Measurements from ENCODE around the gene ATAD3C.
"Not testable (repeated sequence)": the region's sequence is repeated elsewhere in the genome, so short reads cannot be mapped to it uniquely, and the experiment has no call there.

ATAD3C gene

DNA sequence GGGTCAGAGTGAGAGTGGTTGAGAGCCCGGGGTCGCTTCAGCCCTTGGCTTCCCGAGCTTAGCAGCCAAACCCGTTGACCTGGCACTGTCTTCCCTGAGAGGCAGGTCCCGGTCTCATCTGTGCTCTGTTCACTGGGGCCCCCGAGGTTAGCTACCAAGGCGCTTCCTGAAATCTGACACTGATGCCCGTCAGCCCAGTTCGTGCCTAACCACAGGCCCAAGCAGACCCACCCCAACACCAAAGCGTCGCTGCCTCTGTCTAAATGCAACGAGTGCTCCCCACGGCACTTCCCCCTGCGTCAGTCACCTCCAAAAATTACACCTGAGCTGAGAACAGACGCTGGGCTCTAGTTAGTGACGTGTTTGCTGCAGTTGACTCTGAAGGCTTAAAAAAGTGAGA is 64.9 kb downstream of the ATAD3C start:
- peaks cover 18 to 40% of the 10 kb centered on the region in 2 experiments for H3K36me3 ChIP-seq (ENCODE audit: control insufficient read depth in 1 of 2, insufficient read depth in 2 of 2, low read depth in 1 of 2, low read length in 2 of 2)
- H3K4me3 ChIP-seq (ENCODE audit: insufficient read depth in 1 of 2, low read depth in 1 of 2, low read length in 2 of 2); H2AK5ac ChIP-seq (ENCODE audit: low read length, severe bottlenecking); H3K4me2 ChIP-seq (ENCODE audit: low read length, poor library complexity, severe bottlenecking); H2BK12ac ChIP-seq (ENCODE audit: low read length in 2 of 2); H3K4me1 ChIP-seq (ENCODE audit: control insufficient read depth, insufficient read depth, low read depth, low read length); H3K4ac ChIP-seq (ENCODE audit: low read depth in 1 of 2, low read length in 2 of 2); H3K27me3 ChIP-seq (ENCODE audit: control insufficient read depth in 1 of 2, insufficient read depth in 1 of 2, low read length in 2 of 2); H3K18ac ChIP-seq (ENCODE audit: low read depth in 1 of 2, low read length in 2 of 2); H3K9me3 ChIP-seq (ENCODE audit: control insufficient read depth, low read length); H2BK15ac ChIP-seq (ENCODE audit: low read depth, poor library complexity, severe bottlenecking); H3K23ac ChIP-seq (ENCODE audit: low read length in 2 of 2); H2BK120ac ChIP-seq (ENCODE audit: low read depth, low read length); H4K8ac ChIP-seq (ENCODE audit: low read length); H3K14ac ChIP-seq (ENCODE audit: low read length in 2 of 2); H3K27ac ChIP-seq (ENCODE audit: low read length, poor library complexity, severe bottlenecking); DNase-seq; H2BK5ac ChIP-seq (ENCODE audit: low read depth, low read length, poor library complexity, severe bottlenecking); H4K91ac ChIP-seq (ENCODE audit: low read length); H2AFZ ChIP-seq (ENCODE audit: low read depth, low read length); H3K9ac ChIP-seq (ENCODE audit: low read length): not testable (repeated sequence)
- peaks cover 15% of the 10 kb centered on the region for H3K79me1 ChIP-seq (replicated peaks; ENCODE audit: low read length, poor library complexity, severe bottlenecking)
- 87% methylated on average over 10 of the region's 16 CpGs for WGBS

DNA sequence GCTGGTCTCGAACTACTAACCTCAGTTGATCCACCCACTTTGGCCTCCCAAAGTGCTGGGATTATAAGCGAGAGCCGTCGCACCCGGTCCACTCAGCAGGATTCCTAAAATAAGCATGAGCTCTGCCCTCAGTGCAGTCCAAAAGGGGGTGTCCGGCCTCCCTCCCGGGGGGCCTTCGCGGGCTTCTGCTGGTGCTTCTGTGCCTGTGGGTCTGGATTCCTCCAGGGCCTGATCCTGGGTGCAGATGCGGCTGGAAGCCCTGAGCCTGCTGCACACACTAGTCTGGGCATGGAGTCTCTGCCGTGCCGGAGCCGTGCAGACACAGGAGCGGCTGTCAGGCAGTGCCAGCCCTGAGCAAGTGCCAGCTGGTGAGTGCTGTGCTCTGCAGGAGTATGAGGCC is 67.4 kb downstream of the ATAD3C start:
- Histone ChIP-seq H3K79me1 (replicated peaks; ENCODE audit: low read length, poor library complexity, severe bottlenecking) (peaks cover 20% of the 10 kb centered on the region), H3K36me3 (ENCODE audit: control insufficient read depth in 1 of 2, insufficient read depth in 2 of 2, low read depth in 1 of 2, low read length in 2 of 2) (peaks cover 35 to 62% of the 10 kb centered on the region in 2 experiments)
- not testable (repeated sequence) for H3K14ac ChIP-seq (ENCODE audit: low read length in 2 of 2); H4K8ac ChIP-seq (ENCODE audit: low read length); H2AK5ac ChIP-seq (ENCODE audit: low read length, severe bottlenecking); H2BK12ac ChIP-seq (ENCODE audit: low read length in 2 of 2); H2BK15ac ChIP-seq (ENCODE audit: low read depth, poor library complexity, severe bottlenecking); H4K91ac ChIP-seq (ENCODE audit: low read length); H2AFZ ChIP-seq (ENCODE audit: low read depth, low read length); H3K9ac ChIP-seq (ENCODE audit: low read length); H3K9me3 ChIP-seq (ENCODE audit: control insufficient read depth, low read length); H2BK120ac ChIP-seq (ENCODE audit: low read depth, low read length); H3K23ac ChIP-seq (ENCODE audit: low read length in 2 of 2); H3K4ac ChIP-seq (ENCODE audit: low read depth in 1 of 2, low read length in 2 of 2); H3K4me2 ChIP-seq (ENCODE audit: low read length, poor library complexity, severe bottlenecking); H3K27me3 ChIP-seq (ENCODE audit: control insufficient read depth in 1 of 2, insufficient read depth in 1 of 2, low read length in 2 of 2); H3K4me3 ChIP-seq (ENCODE audit: insufficient read depth in 1 of 2, low read depth in 1 of 2, low read length in 2 of 2); H3K4me1 ChIP-seq (ENCODE audit: control insufficient read depth, insufficient read depth, low read depth, low read length); H3K18ac ChIP-seq (ENCODE audit: low read depth in 1 of 2, low read length in 2 of 2); H3K27ac ChIP-seq (ENCODE audit: low read length, poor library complexity, severe bottlenecking); DNase-seq; H2BK5ac ChIP-seq (ENCODE audit: low read depth, low read length, poor library complexity, severe bottlenecking)
- WGBS: 100% methylated on average over 9 of the region's 14 CpGs

DNA sequence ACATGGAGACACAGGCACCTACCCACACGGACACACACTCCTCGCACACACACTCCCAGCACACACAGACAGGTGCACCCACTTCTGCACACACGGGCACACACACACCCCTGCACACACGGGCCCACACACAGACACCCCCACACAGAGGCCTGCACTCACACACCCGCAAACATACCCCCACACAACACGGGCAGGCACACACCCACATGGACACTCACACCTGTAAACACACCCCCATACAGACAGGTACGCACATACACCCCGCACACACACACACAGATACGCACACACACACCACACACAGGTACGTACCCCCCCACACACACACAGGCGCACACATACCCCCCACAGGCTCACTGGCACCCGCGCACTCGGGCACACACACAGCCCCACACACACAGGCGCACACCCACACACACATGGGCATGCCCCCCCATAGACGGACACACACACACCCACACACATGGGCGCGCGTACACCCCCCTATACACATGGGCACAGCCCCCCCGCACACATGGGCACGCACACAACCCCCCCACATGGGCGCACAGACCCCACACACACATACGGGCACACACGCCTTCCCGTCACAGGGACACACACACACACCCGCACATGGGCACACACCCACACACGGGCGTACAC is 68.6 kb downstream of the ATAD3C start:
- Histone ChIP-seq H2AK5ac (ENCODE audit: low read length, severe bottlenecking) (no peak overlapping the region), H2BK12ac (ENCODE audit: low read length in 2 of 2) (no peak overlapping the region), H3K23ac (ENCODE audit: low read length in 2 of 2) (no peak overlapping the region), H4K8ac (ENCODE audit: low read length) (peak overlapping the region; percentile 69), H3K27me3 (ENCODE audit: control insufficient read depth in 1 of 2, insufficient read depth in 1 of 2, low read length in 2 of 2) (no peaks in the 10 kb centered on the region), H3K9me3 (ENCODE audit: control insufficient read depth, low read length) (no peaks in the 10 kb centered on the region), H3K4ac (ENCODE audit: low read depth in 1 of 2, low read length in 2 of 2) (no peak overlapping the region), H3K4me2 (ENCODE audit: low read length, poor library complexity, severe bottlenecking) (no peak overlapping the region), H2BK5ac (ENCODE audit: low read depth, low read length, poor library complexity, severe bottlenecking) (no peak overlapping the region), H2AFZ (ENCODE audit: low read depth, low read length) (no peak overlapping the region), H3K27ac (ENCODE audit: low read length, poor library complexity, severe bottlenecking) (no peak overlapping the region), H3K4me1 (ENCODE audit: control insufficient read depth, insufficient read depth, low read depth, low read length) (peaks cover 5% of the 10 kb centered on the region), H3K14ac (ENCODE audit: low read length in 2 of 2) (no peak overlapping the region), H3K9ac (ENCODE audit: low read length) (no peak overlapping the region), H2BK15ac (ENCODE audit: low read depth, poor library complexity, severe bottlenecking) (no peak overlapping the region), H3K18ac (ENCODE audit: low read depth in 1 of 2, low read length in 2 of 2) (no peak overlapping the region), H3K4me3 (ENCODE audit: insufficient read depth in 1 of 2, low read depth in 1 of 2, low read length in 2 of 2) (no peak overlapping the region), H3K79me1 (replicated peaks; ENCODE audit: low read length, poor library complexity, severe bottlenecking) (peaks cover 23% of the 10 kb centered on the region), H3K36me3 (ENCODE audit: control insufficient read depth in 1 of 2, insufficient read depth in 2 of 2, low read depth in 1 of 2, low read length in 2 of 2) (peaks cover 35 to 73% of the 10 kb centered on the region in 2 experiments), H2BK120ac (ENCODE audit: low read depth, low read length) (no peak overlapping the region), H4K91ac (ENCODE audit: low read length) (peak overlapping the region; percentile 21)
- DNase-seq: no peak
- whole genome bisulfite sequencing: 98% methylated on average over 21 of the region's 28 CpGs

DNA sequence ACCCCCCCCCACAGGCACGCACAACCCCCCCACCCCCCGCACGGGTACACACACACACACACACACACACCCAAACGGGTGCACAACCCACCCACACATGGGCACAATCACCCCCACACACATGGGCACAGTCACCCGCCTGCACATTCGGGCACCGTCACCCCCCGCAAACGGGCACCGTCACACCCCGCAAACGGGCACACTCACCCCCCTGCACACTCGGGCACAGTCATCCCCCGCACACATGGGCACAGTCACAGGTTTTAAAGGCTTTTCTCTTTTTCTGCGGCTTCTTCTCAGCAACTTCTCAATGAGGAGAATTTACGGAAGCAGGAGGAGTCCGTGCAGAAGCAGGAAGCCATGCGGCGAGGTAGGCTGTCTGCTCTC is 69.1 kb downstream of the ATAD3C start:
- not testable (repeated sequence) for H2BK12ac ChIP-seq (ENCODE audit: low read length in 2 of 2); H3K23ac ChIP-seq (ENCODE audit: low read length in 2 of 2); H3K4me2 ChIP-seq (ENCODE audit: low read length, poor library complexity, severe bottlenecking); H2BK15ac ChIP-seq (ENCODE audit: low read depth, poor library complexity, severe bottlenecking); H3K18ac ChIP-seq (ENCODE audit: low read depth in 1 of 2, low read length in 2 of 2); H3K4me3 ChIP-seq (ENCODE audit: insufficient read depth in 1 of 2, low read depth in 1 of 2, low read length in 2 of 2); H4K8ac ChIP-seq (ENCODE audit: low read length); DNase-seq; H3K4me1 ChIP-seq (ENCODE audit: control insufficient read depth, insufficient read depth, low read depth, low read length); H3K9ac ChIP-seq (ENCODE audit: low read length); H3K27ac ChIP-seq (ENCODE audit: low read length, poor library complexity, severe bottlenecking); H2AK5ac ChIP-seq (ENCODE audit: low read length, severe bottlenecking); H3K4ac ChIP-seq (ENCODE audit: low read depth in 1 of 2, low read length in 2 of 2); H4K91ac ChIP-seq (ENCODE audit: low read length); H3K27me3 ChIP-seq (ENCODE audit: control insufficient read depth in 1 of 2, insufficient read depth in 1 of 2, low read length in 2 of 2); H2AFZ ChIP-seq (ENCODE audit: low read depth, low read length); H2BK5ac ChIP-seq (ENCODE audit: low read depth, low read length, poor library complexity, severe bottlenecking); H3K14ac ChIP-seq (ENCODE audit: low read length in 2 of 2); H3K9me3 ChIP-seq (ENCODE audit: control insufficient read depth, low read length); H2BK120ac ChIP-seq (ENCODE audit: low read depth, low read length)
- peaks cover 28% of the 10 kb centered on the region for H3K79me1 ChIP-seq (replicated peaks; ENCODE audit: low read length, poor library complexity, severe bottlenecking)
- peaks cover 35 to 78% of the 10 kb centered on the region in 2 experiments for H3K36me3 ChIP-seq (ENCODE audit: control insufficient read depth in 1 of 2, insufficient read depth in 2 of 2, low read depth in 1 of 2, low read length in 2 of 2)
- 96% methylated on average over 14 of the region's 19 CpGs for WGBS

Data from mesenchymal stem cell (in vitro differentiated cells and primary cell).